Mesothelial cell of epicardium (in vitro differentiated cells): ENCODE results near the gene P2RX6. TPM values are rescaled to one million over a fixed set of nuclear protein-coding genes. Genes with fewer than 3 reads are reported as not detected.

Experiments used
- DNase-seq, 2 experiments: peaks; one replicate each; pipeline ENCODE4 v3.0.0; 2021; ENCODE audit warnings: low spot score in 2 of 2; ENCODE audit not compliant: unreplicated experiment in 2 of 2
- H3K27ac Mint-ChIP-seq: 2 replicates; pipeline ENCODE4 v1.8.0; 2021; ENCODE audit warnings: mixed read lengths
- H3K27me3 Mint-ChIP-seq: 2 replicates; pipeline ENCODE4 v1.8.0; 2021; ENCODE audit warnings: low read depth, mixed read lengths
- H3K36me3 Mint-ChIP-seq: 2 replicates; pipeline ENCODE4 v1.8.0; 2021; ENCODE audit warnings: mixed read lengths
- H3K4me1 Mint-ChIP-seq: 2 replicates; pipeline ENCODE4 v1.8.0; 2021; ENCODE audit warnings: mixed read lengths
- H3K4me3 Mint-ChIP-seq: 2 replicates; pipeline ENCODE4 v1.8.0; 2021; ENCODE audit warnings: mild to moderate bottlenecking, moderate library complexity, mixed read lengths
- H3K9me3 Mint-ChIP-seq: 2 replicates; pipeline ENCODE4 v1.8.0; 2021; ENCODE audit warnings: mixed read lengths
- CTCF ChIP-seq: fragments of 200-600 bp; sonication (generic); IDR thresholded peaks from one replicate; pipeline ENCODE4 v1.5.0; 2021; ENCODE audit warnings: antibody characterized with exemption; ENCODE audit not compliant: unreplicated experiment
- total RNA-seq: library from RNA; stranded (reverse); gene quantifications from 3 replicates; pipeline ENCODE4 v1.2.1, GENCODE V29; 2021

Gene P2RX6
- total RNA-seq, 1 donor from 2014 or later, result 0.72 TPM

- H3K27ac Mint-ChIP-seq, result no peak overlapping the region
- TF ChIP-seq CTCF, result no peak
- no peaks in the 10 kb centered on the region for H3K36me3 Mint-ChIP-seq
- no peak for DNase-seq
- no peaks in the 10 kb centered on the region for H3K27me3 Mint-ChIP-seq
- no peak overlapping the region for H3K4me3 Mint-ChIP-seq
- H3K4me1 Mint-ChIP-seq, result peaks cover 9% of the 10 kb centered on the region
- H3K9me3 Mint-ChIP-seq, result no peaks in the 10 kb centered on the region
Measured at GRCh38 chr22:21051145-21051830, 36.3 kb downstream of the P2RX6 start.

GRCh38 chr22:21051831-21052400 lies 37.0 kb downstream of the P2RX6 start:
- Mint-ChIP-seq H3K36me3 (no peaks in the 10 kb centered on the region), H3K4me1 (peaks cover 13% of the 10 kb centered on the region), H3K27me3 (peaks cover 3% of the 10 kb centered on the region), H3K9me3 (no peaks in the 10 kb centered on the region), H3K27ac (no peak overlapping the region), H3K4me3 (no peak overlapping the region)
- DNase-seq, result no peak
- no peak for TF ChIP-seq CTCF

- Mint-ChIP-seq H3K27ac (no peak overlapping the region), H3K27me3 (peaks cover 3% of the 10 kb centered on the region), H3K9me3 (no peaks in the 10 kb centered on the region), H3K36me3 (no peaks in the 10 kb centered on the region), H3K4me1 (peaks cover 13% of the 10 kb centered on the region), H3K4me3 (no peak overlapping the region)
- TF ChIP-seq CTCF, result no peak
- no peak for DNase-seq
Measured at GRCh38 chr22:21052715-21053459, 37.9 kb downstream of the P2RX6 start.

- no peak for TF ChIP-seq CTCF
- H3K27me3 Mint-ChIP-seq, result peaks cover 3% of the 10 kb centered on the region
- no peaks in the 10 kb centered on the region for H3K36me3 Mint-ChIP-seq
- H3K4me3 Mint-ChIP-seq, result no peak overlapping the region
- H3K27ac Mint-ChIP-seq, result no peak overlapping the region
- H3K9me3 Mint-ChIP-seq, result no peaks in the 10 kb centered on the region
- peaks cover 13% of the 10 kb centered on the region for H3K4me1 Mint-ChIP-seq
- no peak for DNase-seq
Measured at GRCh38 chr22:21054046-21054713, 39.2 kb downstream of the P2RX6 start.

GRCh38 chr22:21054714-21055563 lies 40.0 kb downstream of the P2RX6 start:
- no peak for DNase-seq
- no peaks in the 10 kb centered on the region for H3K9me3 Mint-ChIP-seq
- peaks cover 13% of the 10 kb centered on the region for H3K4me1 Mint-ChIP-seq
- peaks cover 3% of the 10 kb centered on the region for H3K27me3 Mint-ChIP-seq
- H3K4me3 Mint-ChIP-seq, result no peak overlapping the region
- no peaks in the 10 kb centered on the region for H3K36me3 Mint-ChIP-seq
- no peak for TF ChIP-seq CTCF
- H3K27ac Mint-ChIP-seq, result no peak overlapping the region
